ENCODE results near the gene MAT1A.
"Not testable (repeated sequence)": the region's sequence is repeated elsewhere in the genome, so short reads cannot be mapped to it uniquely, and the experiment has no call there.

The MAT1A gene

GRCh38 chr10:80223031-80223419 is 66.4 kb downstream of the MAT1A start:
- not testable (repeated sequence) for DNase-seq (ENCODE audit: low read depth in 2 of 2)

Measured in stimulated activated CD4-positive, alpha-beta T cell treated with anti-CD3 and anti-CD28 coated beads, Interleukin-1b, Interleukin-23, amount 100 ng/mL, for 4 hours (primary cell).